H1 (cell line): Measurements from ENCODE around the gene GZMA. TPM values are rescaled to one million over a fixed set of nuclear protein-coding genes. Genes with fewer than 3 reads are reported as not detected.

Experiments
- CTCF ChIA-PET: fragments of 300-600 bp; sonication (Branson Sonifier 250); formaldehyde crosslinking; loops from one replicate; lab custom pipeline; 2021; ENCODE audit not compliant: partially characterized antibody; lab: Charles Lee
- POLR2A ChIA-PET: fragments of 300-600 bp; sonication (Branson Sonifier 250); formaldehyde crosslinking; loops from one replicate; lab custom pipeline; 2021; ENCODE audit warnings: inconsistent platforms; ENCODE audit not compliant: partially characterized antibody; lab: Charles Lee
- DNase-seq, 2 experiments: peaks; one replicate each; pipeline versions ENCODE4 v3.0.0 to v3.0.0-alpha.2; 2010 to 2022; ENCODE audit warnings: low spot score in 2 of 2, low read depth in 1 of 2, mixed read lengths in 1 of 2
- FAIRE-seq: peaks from 2 replicates; lab custom pipeline; 2011; peaks lifted over from hg19 to GRCh38; lab: Jason Lieb, UNC
- H2AFZ ChIP-seq: 2 replicates; pipeline ENCODE4 v1.8.1; 2012; ENCODE audit warnings: low read length, inconsistent platforms
- H2AK5ac ChIP-seq: 2 replicates; pipeline ENCODE4 v1.6.1; 2013; ENCODE audit warnings: low read depth, low read length
- H2BK120ac ChIP-seq: replicated peaks from 2 replicates; pipeline ENCODE3; 2013; ENCODE audit warnings: low read depth, low read length, inconsistent platforms
- H2BK12ac ChIP-seq: 2 replicates; pipeline ENCODE4 v1.6.1; 2013; ENCODE audit warnings: low read depth, low read length
- H2BK15ac ChIP-seq: 2 replicates; pipeline ENCODE4 v1.6.1; 2013; ENCODE audit warnings: low read length
- H2BK20ac ChIP-seq: 2 replicates; pipeline ENCODE4 v1.6.1; 2013; ENCODE audit warnings: low read length
- H2BK5ac ChIP-seq: 2 replicates; pipeline ENCODE4 v1.6.1; 2013; ENCODE audit warnings: low read depth, low read length
- H3K14ac ChIP-seq: 2 replicates; pipeline ENCODE4 v1.6.1; 2013; ENCODE audit warnings: inconsistent platforms; ENCODE audit not compliant: insufficient read length
- H3K18ac ChIP-seq: 2 replicates; pipeline ENCODE4 v1.6.1; 2013; ENCODE audit warnings: low read length; ENCODE audit errors: extremely low read depth
- H3K23ac ChIP-seq: 2 replicates; pipeline ENCODE4 v1.6.1; 2013; ENCODE audit warnings: inconsistent platforms; ENCODE audit not compliant: insufficient read length
- H3K23me2 ChIP-seq: 2 replicates; pipeline ENCODE4 v1.6.1; 2013; ENCODE audit warnings: low read depth, low read length
- H3K27ac ChIP-seq: 2 replicates; pipeline ENCODE4 v1.6.1; 2011; ENCODE audit warnings: low read depth, low read length, inconsistent platforms
- H3K27me3 ChIP-seq, 4 experiments: replicated peaks in 1 of 4; 1 replicate in 1 of 4; 2 replicates in 3 of 4; pipeline versions ENCODE4 v1.6.1 to v1.8.1; 2011 to 2013; ENCODE audit warnings: low read length in 3 of 4, mild to moderate bottlenecking in 3 of 4, inconsistent platforms in 2 of 4, mixed read lengths in 2 of 4, moderate library complexity in 1 of 4; ENCODE audit not compliant: control insufficient read depth in 3 of 4, insufficient read depth in 3 of 4; ENCODE audit errors: extremely low read depth in 1 of 4
- H3K36me3 ChIP-seq, 4 experiments: 2 replicates each; pipeline versions ENCODE4 v1.6.1 to v1.8.1; 2011 to 2013; ENCODE audit warnings: mild to moderate bottlenecking in 4 of 4, low read length in 3 of 4, moderate library complexity in 2 of 4, control low read depth in 1 of 4, inconsistent platforms in 1 of 4; ENCODE audit not compliant: insufficient read depth in 4 of 4, control insufficient read depth in 2 of 4
- H3K4ac ChIP-seq: replicated peaks from 2 replicates; pipeline ENCODE3; 2013; ENCODE audit warnings: low read length, low read depth, mixed read lengths, inconsistent platforms; ENCODE audit not compliant: insufficient read length
- H3K4me1 ChIP-seq, 4 experiments: replicated peaks in 1 of 4; 1 replicate in 1 of 4; 2 replicates in 3 of 4; pipeline versions ENCODE4 v1.6.1 to v1.8.1; 2011 to 2013; ENCODE audit warnings: low read length in 3 of 4, inconsistent platforms in 2 of 4, mixed read lengths in 1 of 4; ENCODE audit not compliant: insufficient read depth in 4 of 4, control insufficient read depth in 3 of 4
- H3K4me2 ChIP-seq, 2 experiments: 2 replicates each; pipeline versions ENCODE4 v1.6.1 to v1.8.1; 2011 to 2013; ENCODE audit warnings: low read depth in 2 of 2, low read length in 2 of 2, control low read depth in 1 of 2, inconsistent platforms in 1 of 2, mild to moderate bottlenecking in 1 of 2; ENCODE audit not compliant: insufficient read depth in 1 of 2
- H3K4me3 ChIP-seq, 4 experiments: fragments of 200-600, 300-600 bp in 1 of 4; sonication (generic), shearing (Covaris generic), sonication (Bioruptor Twin) in 1 of 4; 2 replicates each; pipeline versions ENCODE4 v1.5.1 to v1.8.1; 2011 to 2016; ENCODE audit warnings: low read length in 4 of 4, low read depth in 3 of 4, control low read depth in 2 of 4, inconsistent platforms in 2 of 4, mild to moderate bottlenecking in 2 of 4, mixed read lengths in 1 of 4, moderate library complexity in 1 of 4; ENCODE audit not compliant: insufficient read depth in 2 of 4; ENCODE audit errors: extremely low read depth in 1 of 4
- H3K56ac ChIP-seq: replicated peaks from 2 replicates; pipeline ENCODE3; 2013; ENCODE audit warnings: low read depth, mild to moderate bottlenecking, mixed read lengths, low read length, inconsistent platforms; ENCODE audit not compliant: insufficient read length
- H3K79me1 ChIP-seq: 2 replicates; pipeline ENCODE4 v1.6.1; 2013; ENCODE audit warnings: low read depth, low read length, control low read depth
- H3K79me2 ChIP-seq, 2 experiments: 2 replicates each; pipeline versions ENCODE4 v1.6.1 to v1.8.1; 2012 to 2013; ENCODE audit warnings: low read length in 2 of 2, mild to moderate bottlenecking in 2 of 2, inconsistent platforms in 1 of 2; ENCODE audit not compliant: insufficient read depth in 2 of 2, control insufficient read depth in 1 of 2
- H3K9ac ChIP-seq, 4 experiments: replicated peaks in 1 of 4; 1 replicate in 1 of 4; 2 replicates in 3 of 4; pipeline versions ENCODE4 v1.6.1 to v1.8.1; 2011 to 2013; ENCODE audit warnings: low read depth in 3 of 4, low read length in 3 of 4, control low read depth in 2 of 4, mild to moderate bottlenecking in 2 of 4, moderate library complexity in 2 of 4, inconsistent platforms in 1 of 4; ENCODE audit errors: extremely low read depth in 1 of 4
- H3K9me3 ChIP-seq, 2 experiments: 2 replicates each; pipeline versions ENCODE4 v1.6.1 to v1.8.1; 2012 to 2013; ENCODE audit warnings: mild to moderate bottlenecking in 2 of 2, moderate library complexity in 2 of 2, control low read depth in 1 of 2, inconsistent platforms in 1 of 2, low read depth in 1 of 2, low read length in 1 of 2, mixed read lengths in 1 of 2; ENCODE audit not compliant: insufficient read depth in 2 of 2
- H4K20me1 ChIP-seq, 2 experiments: replicated peaks in 1 of 2; 2 replicates each; pipeline versions ENCODE3 to v1.8.1; 2011 to 2013; ENCODE audit warnings: inconsistent platforms in 2 of 2, low read length in 2 of 2, mild to moderate bottlenecking in 1 of 2; ENCODE audit not compliant: insufficient read depth in 2 of 2, control insufficient read depth in 1 of 2
- H4K5ac ChIP-seq: 2 replicates; pipeline ENCODE4 v1.6.1; 2013; ENCODE audit warnings: low read length, low read depth, mixed read lengths, inconsistent platforms; ENCODE audit not compliant: insufficient read length
- H4K8ac ChIP-seq: 2 replicates; pipeline ENCODE4 v1.8.0; 2013; ENCODE audit warnings: mild to moderate bottlenecking, moderate library complexity, low read length, inconsistent platforms; ENCODE audit not compliant: insufficient read depth; ENCODE audit errors: extremely low read depth
- H4K91ac ChIP-seq: replicated peaks from 2 replicates; pipeline ENCODE3; 2013; ENCODE audit warnings: low read length, mixed read lengths, inconsistent platforms; ENCODE audit not compliant: insufficient read length
- ASH2L ChIP-seq: fragments of 200-600, 300-600 bp; sonication (generic); IDR thresholded peaks from one replicate; pipeline ENCODE4 v1.7.1; 2017; ENCODE audit warnings: low read length
- CBX8 ChIP-seq: fragments of 300-800, 300-1000 bp; sonication (generic); IDR thresholded peaks from 2 replicates; pipeline ENCODE4 v1.7.1; 2016; ENCODE audit warnings: low read depth, low read length, borderline replicate concordance
- CREB1 ChIP-seq: IDR thresholded peaks from 2 replicates; pipeline ENCODE4 v1.6.1; 2012; ENCODE audit warnings: inconsistent platforms
- KDM1A ChIP-seq: fragments of 200-600, 300-600 bp; sonication (generic); IDR thresholded peaks from 2 replicates; pipeline ENCODE4 v1.7.1; 2016; ENCODE audit warnings: mild to moderate bottlenecking, low read length, borderline replicate concordance
- TBP ChIP-seq: IDR thresholded peaks from 2 replicates; pipeline ENCODE4 v1.6.1; 2011; ENCODE audit warnings: low read depth, low read length, improper control_type of control experiment
- WGBS, 2 experiments: shearing (Covaris generic) in 1 of 2; methylation state at CpG; one replicate each; pipeline versions ENCODE4 v1.1.6 to v1.1.7; 2013 to 2015; ENCODE audit warnings: low lambda C conversion rate in 2 of 2, mixed read lengths in 2 of 2, inconsistent platforms in 1 of 2, low coverage in 1 of 2, missing lambda C conversion rate in 1 of 2; ENCODE audit not compliant: insufficient replicate concordance in 2 of 2, insufficient coverage in 1 of 2, insufficient read length in 1 of 2; ENCODE audit errors: extremely low coverage in 1 of 2, missing lambda C conversion rate in 1 of 2; 5-methylcytosine and 5-hydroxymethylcytosine counted together
- polyA plus RNA-seq, 7 experiments: library from polyadenylated mRNA; depleted of rRNA in 3 of 7; stranded (reverse) in 5 of 7; unstranded in 2 of 7; fragments of >200 nt in 5 of 7; fragments of 200-250 nt in 2 of 7; gene quantifications; 1 replicate in 5 of 7; 2 replicates in 1 of 7; 4 replicates in 1 of 7; pipeline versions ENCODE4 v1.2.1 to v1.2.3, GENCODE V29; 2011 to 2013; ENCODE audit warnings: missing spikeins in 2 of 7, mixed read lengths in 2 of 7
- total RNA-seq: library from RNA; stranded (reverse); fragmentation: NEBNext Ultra II Directional; extraction: Animal tissue kit (Norgen Biotek cat#: 25700); gene quantifications from 2 replicates; pipeline ENCODE4 v1.2.1, GENCODE V29; 2021

Gene GZMA
- total and polyA plus RNA-seq, 2 of the 8 experiments (the other 6 are each of a cell fraction or from before 2014, with no cell fraction given), result not detected

DNA sequence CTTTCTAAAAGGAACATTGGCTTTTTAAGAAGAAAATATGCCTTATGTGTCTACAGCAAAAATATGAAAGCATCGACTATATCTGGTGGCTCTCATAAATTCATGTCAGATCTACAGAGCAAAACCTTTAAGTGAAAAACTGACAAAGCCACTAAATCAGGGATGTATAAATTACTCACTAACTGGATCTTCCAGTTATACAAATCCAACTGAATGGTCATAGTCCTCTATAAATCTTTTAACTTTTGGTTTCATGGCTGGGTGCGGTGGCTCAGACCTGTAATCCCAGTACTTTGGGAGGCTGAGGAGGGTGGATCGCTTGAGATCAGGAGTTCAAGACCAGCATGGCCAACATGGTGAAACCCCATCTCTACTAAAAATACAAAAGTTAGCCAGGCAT lies 29.2 kb upstream of the GZMA start:
- CTCF ChIA-PET, result no interaction called here
- Histone ChIP-seq H3K27me3 (no peaks in the 10 kb centered on the region), H3K36me3 (no peaks in the 10 kb centered on the region), H3K9ac (no peak overlapping the region), H2AK5ac (no peak overlapping the region), H2BK20ac (no peak overlapping the region), H3K79me2 (no peaks in the 10 kb centered on the region), H4K8ac (no peak overlapping the region), H3K23me2 (0 out of 2 replicates have a peak, but pooled peaks cover 1% of the 10 kb centered on the region), H2BK120ac (no peak overlapping the region), H3K27ac (no peak overlapping the region), H2BK12ac (no peak overlapping the region), H3K9me3 (no peaks in the 10 kb centered on the region), H3K4me3 (no peak overlapping the region), H3K4me2 (no peak overlapping the region), H4K91ac (no peak overlapping the region), H2AFZ (no peak overlapping the region), H2BK15ac (no peak overlapping the region), H3K4me1 (no peaks in the 10 kb centered on the region), H3K18ac (no peak overlapping the region), H4K5ac (no peak overlapping the region), H3K4ac (no peak overlapping the region), H3K23ac (no peak overlapping the region), H3K14ac (no peak overlapping the region), H4K20me1 (no peaks in the 10 kb centered on the region), H3K56ac (no peak overlapping the region), H3K79me1 (no peaks in the 10 kb centered on the region), H2BK5ac (no peak overlapping the region)
- no peak for DNase-seq
- POLR2A ChIA-PET, result no interaction called here
- no peak for TF ChIP-seq KDM1A
- TF ChIP-seq CREB1, result no peak
- TF ChIP-seq TBP, result no peak
- TF ChIP-seq ASH2L, result no peak
- no peak for TF ChIP-seq CBX8
- FAIRE-seq, result no peak
- 91% methylated on average over 3 of the region's 3 CpGs; no CpG with 5 or more reads in 1 of the 2 experiments for WGBS, 2 experiments
